A673 (cell line): Measurements from ENCODE around the gene PDZD8. TPM values are rescaled to one million over a fixed set of nuclear protein-coding genes. Genes with fewer than 3 reads are reported as not detected.

ENCODE experiments used
- BruUV-seq: library from RNA; stranded (reverse); fragments of 400-500 nt; replicated peaks from 2 replicates; lab custom pipeline; 2021; lab: Mats Ljungman, UMichigan
- CTCF ChIA-PET: fragments of 300-600 bp; sonication (Branson Sonifier 250); formaldehyde crosslinking; loops from one replicate; lab custom pipeline; 2022; ENCODE audit warnings: antibody characterized with exemption; lab: Charles Lee
- POLR2A ChIA-PET: fragments of 300-600 bp; sonication (Branson Sonifier 250); formaldehyde crosslinking; loops from one replicate; lab custom pipeline; 2022; ENCODE audit warnings: antibody characterized with exemption; ENCODE audit not compliant: low non-redundant PET; lab: Charles Lee
- DNase-seq: peaks from one replicate; pipeline ENCODE4 v3.0.0-alpha.2; 2015; ENCODE audit warnings: low spot score
- H3K27ac ChIP-seq: fragments of 200-600 bp; sonication (generic); 2 replicates; pipeline ENCODE4 v1.5.1; 2016; ENCODE audit warnings: mixed run types, low read depth, mild to moderate bottlenecking, mixed read lengths, antibody characterized with exemption, low read length; ENCODE audit not compliant: poor library complexity, severe bottlenecking
- H3K27me3 ChIP-seq: fragments of 200-600 bp; sonication (generic); replicated peaks from 2 replicates; pipeline ENCODE4 v1.6.1; 2017; ENCODE audit warnings: mixed run types, low read depth, mild to moderate bottlenecking, mixed read lengths, antibody characterized with exemption, low read length; ENCODE audit not compliant: insufficient read depth, poor library complexity
- H3K36me3 ChIP-seq: fragments of 200-600 bp; sonication (generic); 2 replicates; pipeline ENCODE4 v1.6.1; 2016; ENCODE audit warnings: mixed run types, mild to moderate bottlenecking, mixed read lengths, antibody characterized with exemption, low read length; ENCODE audit not compliant: insufficient read depth, poor library complexity, severe bottlenecking
- H3K4me1 ChIP-seq: fragments of 200-600 bp; sonication (generic); 2 replicates; pipeline ENCODE4 v1.6.1; 2017; ENCODE audit warnings: mixed run types, mild to moderate bottlenecking, mixed read lengths, antibody characterized with exemption, low read length; ENCODE audit not compliant: insufficient read depth, poor library complexity, severe bottlenecking
- H3K4me3 ChIP-seq: fragments of 200-600 bp; sonication (generic); 2 replicates; pipeline ENCODE4 v1.5.1; 2016; ENCODE audit warnings: low read depth, mixed run types, mild to moderate bottlenecking, mixed read lengths, low read length; ENCODE audit not compliant: poor library complexity, severe bottlenecking
- H3K9me3 ChIP-seq: fragments of 200-600 bp; sonication (generic); 2 replicates; pipeline ENCODE4 v1.6.1; 2016; ENCODE audit warnings: mixed run types, low read depth, mild to moderate bottlenecking, mixed read lengths, antibody characterized with exemption, low read length; ENCODE audit not compliant: poor library complexity, severe bottlenecking
- CTCF ChIP-seq: fragments of 300-800, 200-600 bp; sonication (generic); conservative IDR thresholded peaks from 2 replicates; pipeline ENCODE4 v1.5.1; 2017; ENCODE audit warnings: low read depth, mild to moderate bottlenecking, antibody characterized with exemption, low read length, moderate library complexity, mixed read lengths
- EZH2 ChIP-seq: fragments of 200-600 bp; sonication (generic); IDR thresholded peaks from 2 replicates; pipeline ENCODE4 v1.6.1; 2017; ENCODE audit warnings: borderline replicate concordance, low read depth, mild to moderate bottlenecking, mixed read lengths, antibody characterized with exemption, low read length; ENCODE audit not compliant: poor library complexity, severe bottlenecking
- intact Hi-C: fragments of 100-400 bp; cut with micrococcal nuclease; formaldehyde crosslinking; loops from one replicate; pipeline ENCODE4 v1.10.0; 2022; ENCODE audit not compliant: unreplicated experiment
- total RNA-seq: library from RNA; stranded (reverse); gene quantifications from 2 replicates; pipeline ENCODE4 v1.2.3, GENCODE V29; 2021

The PDZD8 gene
- total RNA-seq, 1 experiment from 2014 or later = 29.5 TPM

- CTCF ChIA-PET = no interaction called here
- H3K27ac ChIP-seq = no peak overlapping the region
- H3K27me3 ChIP-seq = no peaks in the 10 kb centered on the region
- H3K36me3 ChIP-seq = no peaks in the 10 kb centered on the region
- DNase-seq = no peak
- BruUV-seq = no TSS peak
- intact Hi-C loops = no loop called here
- TF ChIP-seq EZH2 (no peak), CTCF (no peak)
- no peaks in the 10 kb centered on the region for H3K4me1 ChIP-seq
- H3K4me3 ChIP-seq = no peak overlapping the region
- POLR2A ChIA-PET = no interaction called here
- H3K9me3 ChIP-seq = no peaks in the 10 kb centered on the region
Measured at GRCh38 chr10:117271427-117271826, 103.8 kb downstream of the PDZD8 start.

GRCh38 chr10:117268907-117269306 lies 106.3 kb downstream of the PDZD8 start:
- intact Hi-C loops = no loop called here
- H3K4me3 ChIP-seq = no peak overlapping the region
- H3K9me3 ChIP-seq = no peaks in the 10 kb centered on the region
- no peak for DNase-seq
- BruUV-seq = no TSS peak
- TF ChIP-seq EZH2 (no peak), CTCF (no peak)
- no peaks in the 10 kb centered on the region for H3K36me3 ChIP-seq
- ChIA-PET CTCF (no interaction called here), POLR2A (no interaction called here)
- H3K27me3 ChIP-seq = no peaks in the 10 kb centered on the region
- H3K27ac ChIP-seq = no peak overlapping the region
- no peaks in the 10 kb centered on the region for H3K4me1 ChIP-seq

DNA sequence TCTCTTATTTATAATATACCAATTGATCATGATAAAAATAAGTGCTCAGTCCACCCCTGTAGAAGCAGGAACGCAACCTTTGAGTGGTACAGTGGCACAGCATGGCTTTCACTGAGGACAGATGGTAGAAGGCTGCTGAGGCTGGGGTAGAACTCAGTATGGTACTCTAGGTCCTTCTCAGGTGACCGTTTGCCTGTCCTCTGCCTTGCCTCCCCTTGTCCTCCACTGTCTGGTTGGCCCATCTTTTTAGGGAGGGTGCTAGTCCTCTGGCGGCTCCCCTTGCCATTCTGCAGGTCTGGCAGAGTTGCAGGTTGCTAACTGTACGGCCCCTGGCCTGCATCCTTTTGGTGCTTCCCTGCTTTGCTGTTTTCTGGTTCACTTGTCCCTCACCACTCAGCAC lies 107.0 kb downstream of the PDZD8 start:
- no peak overlapping the region for H3K4me3 ChIP-seq
- H3K27ac ChIP-seq = no peak overlapping the region
- H3K4me1 ChIP-seq = no peaks in the 10 kb centered on the region
- H3K36me3 ChIP-seq = no peaks in the 10 kb centered on the region
- ChIA-PET POLR2A (no interaction called here), CTCF (no interaction called here)
- H3K27me3 ChIP-seq = no peaks in the 10 kb centered on the region
- intact Hi-C loops = no loop called here
- DNase-seq = no peak
- BruUV-seq = no TSS peak
- TF ChIP-seq CTCF = no peak
- TF ChIP-seq EZH2 = no peak
- H3K9me3 ChIP-seq = no peaks in the 10 kb centered on the region
